PC-9 (cell line): Measurements from ENCODE around the gene PCED1A.

Source experiments
- EZH2 ChIP-seq: fragments of 200-600 bp; sonication (generic); IDR thresholded peaks from 2 replicates; pipeline ENCODE4 v1.8.0; 2017; ENCODE audit warnings: antibody characterized with exemption, low read depth
- TF ChIP-seq, protein P1 (sequence below): fragments of 200-600 bp; sonication (generic); conservative IDR thresholded peaks from 2 replicates; pipeline ENCODE4 v1.6.1; 2017; ENCODE audit warnings: mixed run types, antibody characterized with exemption, mild to moderate bottlenecking, moderate library complexity

DNA sequence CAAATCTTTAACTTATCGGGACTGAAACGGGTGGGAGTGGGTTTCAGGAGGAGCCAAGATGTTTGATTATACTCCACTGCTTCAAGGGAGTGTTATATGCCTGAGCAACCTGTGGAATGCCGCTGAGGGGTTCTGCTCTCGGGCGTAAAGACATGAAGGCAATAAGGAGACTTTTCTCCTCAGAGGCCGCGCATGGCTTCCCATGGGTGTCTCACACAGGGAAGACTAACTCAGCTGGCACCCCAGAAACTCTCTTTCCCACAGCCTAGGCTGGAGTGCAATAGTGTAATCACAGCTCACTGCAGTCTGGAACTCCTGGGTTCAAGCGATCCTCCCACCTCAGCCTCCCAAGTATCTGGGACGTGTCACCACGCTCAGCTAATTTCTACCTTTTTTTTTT lies 30.8 kb downstream of the PCED1A start:
- TF ChIP-seq, protein P1, sequence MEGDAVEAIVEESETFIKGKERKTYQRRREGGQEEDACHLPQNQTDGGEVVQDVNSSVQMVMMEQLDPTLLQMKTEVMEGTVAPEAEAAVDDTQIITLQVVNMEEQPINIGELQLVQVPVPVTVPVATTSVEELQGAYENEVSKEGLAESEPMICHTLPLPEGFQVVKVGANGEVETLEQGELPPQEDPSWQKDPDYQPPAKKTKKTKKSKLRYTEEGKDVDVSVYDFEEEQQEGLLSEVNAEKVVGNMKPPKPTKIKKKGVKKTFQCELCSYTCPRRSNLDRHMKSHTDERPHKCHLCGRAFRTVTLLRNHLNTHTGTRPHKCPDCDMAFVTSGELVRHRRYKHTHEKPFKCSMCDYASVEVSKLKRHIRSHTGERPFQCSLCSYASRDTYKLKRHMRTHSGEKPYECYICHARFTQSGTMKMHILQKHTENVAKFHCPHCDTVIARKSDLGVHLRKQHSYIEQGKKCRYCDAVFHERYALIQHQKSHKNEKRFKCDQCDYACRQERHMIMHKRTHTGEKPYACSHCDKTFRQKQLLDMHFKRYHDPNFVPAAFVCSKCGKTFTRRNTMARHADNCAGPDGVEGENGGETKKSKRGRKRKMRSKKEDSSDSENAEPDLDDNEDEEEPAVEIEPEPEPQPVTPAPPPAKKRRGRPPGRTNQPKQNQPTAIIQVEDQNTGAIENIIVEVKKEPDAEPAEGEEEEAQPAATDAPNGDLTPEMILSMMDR: no peak
- TF ChIP-seq EZH2: no peak
